Activated CD4-positive, alpha-beta memory T cell treated with anti-CD3 and anti-CD28 coated beads, Interleukin-2, amount 10 ng/mL, durations not matched to agents 7 days and 5 days (primary cell): ENCODE measurements around the gene GPRIN2. TPM values are rescaled to one million over a fixed set of nuclear protein-coding genes. Genes with fewer than 3 reads are reported as not detected.

Experiments
- total RNA-seq, 2 experiments: library from RNA; stranded (reverse); gene quantifications; one replicate each; pipeline ENCODE4 v1.2.3, GENCODE V29; 2021

The GPRIN2 gene
- total RNA-seq, 2 experiments from 2014 or later, result not detected

Other genes starting within 250 kb of the GPRIN2 start
- 1 to 10 TPM in 1 of 2 experiments, under 1 TPM in 1; 0.45 to 1.2 TPM for gene ANXA8L1, start 180.9 kb downstream of the GPRIN2 start, total RNA-seq
- not detected for gene NPY4R, start 90.7 kb downstream of the GPRIN2 start, total RNA-seq
- gene SYT15, start 22.5 kb upstream of the GPRIN2 start, total RNA-seq, result under 1 TPM; 0.86 to 0.95 TPM